Mammary epithelial cell (primary cell): Measurements from ENCODE around the gene SH3RF3.

Experiments
- CTCF ChIP-seq, 2 donors: IDR thresholded peaks in 1 of 2; conservative IDR thresholded peaks in 1 of 2; 2 replicates each; pipeline ENCODE4 v1.5.1; 2011 to 2012; ENCODE audit warnings: inconsistent platforms in 2 of 2, low read length in 2 of 2, mild to moderate bottlenecking in 2 of 2, control low read depth in 1 of 2, low read depth in 1 of 2; ENCODE audit not compliant: insufficient read depth in 1 of 2; ENCODE audit errors: extremely low read depth in 1 of 2
- EZH2 ChIP-seq: IDR thresholded peaks from 2 replicates; pipeline ENCODE4 v1.6.1; 2012; ENCODE audit warnings: low read length, inconsistent platforms, borderline replicate concordance

GRCh38 chr2:109254174-109254904 lies 125.3 kb downstream of the SH3RF3 start:
- TF ChIP-seq EZH2 (no peak), CTCF (conservative IDR thresholded peaks at IDR 0.05 in 1 of 2, IDR thresholded peaks at IDR 0.05 in 1 of 2; ENCODE audit: extremely low read depth in 1 of 2, insufficient read depth in 1 of 2, low read depth in 1 of 2, low read length in 2 of 2) (no peak)
